ENCODE data around the gene PRMT2.

DNA sequence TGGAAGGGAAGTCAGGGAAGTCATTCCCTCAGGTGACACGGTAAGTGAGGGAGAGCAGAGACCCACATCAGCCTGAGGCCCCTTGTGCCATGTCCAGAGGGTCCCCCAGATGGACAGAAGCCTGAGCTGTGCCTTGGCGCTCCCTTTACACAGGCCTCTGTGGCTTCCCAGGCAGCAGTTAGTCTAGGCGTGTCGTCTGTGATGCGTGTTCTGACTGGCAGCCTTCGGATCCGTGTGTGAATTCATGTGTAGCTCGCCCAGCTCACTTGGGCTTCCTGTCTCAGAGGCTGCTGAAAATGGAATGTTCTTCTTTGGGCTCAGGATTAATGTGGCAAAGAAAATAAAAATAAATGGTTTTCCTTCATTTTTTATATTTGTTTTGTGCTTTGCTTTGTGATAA lies 28.3 kb downstream of the PRMT2 start:
- TF ChIP-seq CTCF (IDR thresholded peaks at IDR 0.05), result no peak
- TF ChIP-seq CREB1 (CRISPR knock-in tag; IDR thresholded peaks at IDR 0.05), result no peak
- no peak for TF ChIP-seq GABPB1 (CRISPR knock-in tag; IDR thresholded peaks at IDR 0.05)
- TF ChIP-seq NFATC4 (CRISPR knock-in tag; IDR thresholded peaks at IDR 0.05), result no peak
- no peak for TF ChIP-seq FOXP4 (CRISPR knock-in tag; IDR thresholded peaks at IDR 0.05)
- TF ChIP-seq IRF2 (CRISPR knock-in tag; IDR thresholded peaks at IDR 0.05; ENCODE audit: borderline replicate concordance, low read depth), result no peak
- no peak for TF ChIP-seq ZNF317 (CRISPR knock-in tag; IDR thresholded peaks at IDR 0.05; ENCODE audit: borderline replicate concordance, low read depth)
- TF ChIP-seq ZNF396 (CRISPR knock-in tag; IDR thresholded peaks at IDR 0.05; ENCODE audit: borderline replicate concordance), result no peak
- TF ChIP-seq ZNF281 (CRISPR knock-in tag; IDR thresholded peaks at IDR 0.05), result no peak
- TF ChIP-seq NR2C2 (CRISPR knock-in tag; IDR thresholded peaks at IDR 0.05), result no peak
